Astrocyte (in vitro differentiated cells and primary cell): Measurements from ENCODE around the gene UBAP1. TPM values are rescaled to one million over a fixed set of nuclear protein-coding genes. Genes with fewer than 3 reads are reported as not detected.

ENCODE experiments used
- DNase-seq: peaks from one replicate; pipeline ENCODE4 v3.0.0-alpha.2; 2010; ENCODE audit warnings: low read depth
- FAIRE-seq: peaks from 2 replicates; lab custom pipeline; 2011; peaks lifted over from hg19 to GRCh38; lab: Jason Lieb, UNC
- H2AFZ ChIP-seq: 2 replicates; pipeline ENCODE4 v1.6.0; 2012; ENCODE audit warnings: low read depth, low read length, inconsistent platforms
- H3K27ac ChIP-seq: 2 replicates; pipeline ENCODE4 v1.5.1; 2011; ENCODE audit warnings: low read depth, low read length, inconsistent platforms
- H3K27me3 ChIP-seq: 2 replicates; pipeline ENCODE4 v1.6.0; 2011; ENCODE audit warnings: low read length, inconsistent platforms; ENCODE audit not compliant: insufficient read depth
- H3K36me3 ChIP-seq: 2 replicates; pipeline ENCODE4 v1.5.1; 2011; ENCODE audit warnings: low read length, inconsistent platforms; ENCODE audit not compliant: insufficient read depth
- H3K4me1 ChIP-seq: 2 replicates; pipeline ENCODE4 v1.5.1; 2011; ENCODE audit warnings: low read length, inconsistent platforms; ENCODE audit not compliant: insufficient read depth
- H3K4me2 ChIP-seq: 2 replicates; pipeline ENCODE4 v1.6.0; 2012; ENCODE audit warnings: low read length, inconsistent platforms
- H3K4me3 ChIP-seq: 2 replicates; pipeline ENCODE4 v1.5.1; 2011; ENCODE audit warnings: low read depth, mild to moderate bottlenecking, low read length, inconsistent platforms; ENCODE audit not compliant: insufficient read depth
- H3K79me2 ChIP-seq: 2 replicates; pipeline ENCODE4 v1.6.0; 2012; ENCODE audit warnings: mild to moderate bottlenecking, low read length, inconsistent platforms; ENCODE audit not compliant: insufficient read depth
- H3K9ac ChIP-seq: 2 replicates; pipeline ENCODE4 v1.6.0; 2012; ENCODE audit warnings: mild to moderate bottlenecking, low read length, inconsistent platforms
- H3K9me3 ChIP-seq: 2 replicates; pipeline ENCODE4 v1.5.1; 2012; ENCODE audit warnings: low read depth, mild to moderate bottlenecking, low read length, inconsistent platforms; ENCODE audit not compliant: insufficient read depth
- H4K20me1 ChIP-seq: 2 replicates; pipeline ENCODE4 v1.6.0; 2012; ENCODE audit warnings: low read length, inconsistent platforms; ENCODE audit not compliant: insufficient read depth
- H3K27ac Mint-ChIP-seq: one replicate; pipeline ENCODE4 v1.8.0; 2021; ENCODE audit warnings: mild to moderate bottlenecking, mixed read lengths; ENCODE audit not compliant: unreplicated experiment
- H3K27me3 Mint-ChIP-seq: one replicate; pipeline ENCODE4 v1.8.0; 2021; ENCODE audit warnings: low read depth, mixed read lengths; ENCODE audit not compliant: unreplicated experiment
- H3K36me3 Mint-ChIP-seq: one replicate; pipeline ENCODE4 v1.8.0; 2021; ENCODE audit warnings: low read depth, mixed read lengths; ENCODE audit not compliant: unreplicated experiment
- H3K4me1 Mint-ChIP-seq: one replicate; pipeline ENCODE4 v1.8.0; 2021; ENCODE audit warnings: low read depth, mixed read lengths; ENCODE audit not compliant: unreplicated experiment
- H3K4me3 Mint-ChIP-seq: one replicate; pipeline ENCODE4 v1.8.0; 2021; ENCODE audit warnings: mild to moderate bottlenecking, moderate library complexity, mixed read lengths; ENCODE audit not compliant: unreplicated experiment
- H3K9me3 Mint-ChIP-seq: one replicate; pipeline ENCODE4 v1.8.0; 2021; ENCODE audit warnings: mild to moderate bottlenecking, mixed read lengths; ENCODE audit not compliant: unreplicated experiment
- CTCF ChIP-seq: IDR thresholded peaks from 2 replicates; pipeline ENCODE4 v1.5.1; 2011; ENCODE audit warnings: low read depth, mild to moderate bottlenecking, inconsistent platforms, low read length, moderate library complexity; ENCODE audit not compliant: insufficient read depth
- EZH2 ChIP-seq: IDR thresholded peaks from 2 replicates; pipeline ENCODE4 v1.6.1; 2012; ENCODE audit warnings: mild to moderate bottlenecking, low read length, inconsistent platforms; ENCODE audit not compliant: insufficient read depth
- total RNA-seq: library from RNA; stranded (reverse); gene quantifications from 2 replicates; pipeline ENCODE4 v1.2.1, GENCODE V29; 2021

UBAP1 gene
- total RNA-seq, 1 donor from 2014 or later, result 52.0 TPM

GRCh38 chr9:34170237-34170991 lies 8.4 kb upstream of the UBAP1 start:
- Histone ChIP-seq H3K79me2 (no peaks in the 10 kb centered on the region), H3K9ac (no peak overlapping the region), H3K4me2 (no peak overlapping the region), H3K36me3 (no peaks in the 10 kb centered on the region), H3K27me3 (no peaks in the 10 kb centered on the region), H3K9me3 (no peaks in the 10 kb centered on the region), H3K4me3 (no peak overlapping the region), H2AFZ (no peak overlapping the region), H4K20me1 (no peaks in the 10 kb centered on the region), H3K27ac (no peak overlapping the region), H3K4me1 (no peaks in the 10 kb centered on the region)
- H3K4me1 Mint-ChIP-seq, result no peaks in the 10 kb centered on the region
- DNase-seq (no peak), FAIRE-seq (no peak)
- no peaks in the 10 kb centered on the region for H3K9me3 Mint-ChIP-seq
- no peak for TF ChIP-seq EZH2
- TF ChIP-seq CTCF, result no peak
- H3K27ac Mint-ChIP-seq, result no peak overlapping the region
- no peaks in the 10 kb centered on the region for H3K27me3 Mint-ChIP-seq
- H3K36me3 Mint-ChIP-seq, result no peaks in the 10 kb centered on the region
- no peak overlapping the region for H3K4me3 Mint-ChIP-seq

- no peak for DNase-seq
- no peaks in the 10 kb centered on the region for H3K9me3 ChIP-seq
- H3K27ac ChIP-seq, result no peak overlapping the region
- no peaks in the 10 kb centered on the region for H3K27me3 Mint-ChIP-seq
- H3K4me3 Mint-ChIP-seq, result no peak overlapping the region
- H3K4me1 Mint-ChIP-seq, result no peaks in the 10 kb centered on the region
- H3K79me2 ChIP-seq, result no peaks in the 10 kb centered on the region
- no peaks in the 10 kb centered on the region for H3K4me1 ChIP-seq
- no peak overlapping the region for H3K9ac ChIP-seq
- H3K4me3 ChIP-seq, result no peak overlapping the region
- H2AFZ ChIP-seq, result no peak overlapping the region
- TF ChIP-seq CTCF (no peak), EZH2 (no peak)
- H3K9me3 Mint-ChIP-seq, result no peaks in the 10 kb centered on the region
- no peaks in the 10 kb centered on the region for H3K36me3 Mint-ChIP-seq
- H3K36me3 ChIP-seq, result no peaks in the 10 kb centered on the region
- H3K4me2 ChIP-seq, result no peak overlapping the region
- no peak overlapping the region for H3K27ac Mint-ChIP-seq
- no peak for FAIRE-seq
- no peaks in the 10 kb centered on the region for H3K27me3 ChIP-seq
- no peaks in the 10 kb centered on the region for H4K20me1 ChIP-seq
Measured at GRCh38 chr9:34171753-34172535, 6.9 kb upstream of the UBAP1 start.
